NCI-H748 treated with DMSO at 0.1 percent for 48 hours (cell line): ENCODE measurements around the gene STRIP1.

Experiments used
- DNase-seq: peaks from one replicate; lab custom pipeline; 2025; lab: John Stamatoyannopoulos, UW

Gene STRIP1, protein sequence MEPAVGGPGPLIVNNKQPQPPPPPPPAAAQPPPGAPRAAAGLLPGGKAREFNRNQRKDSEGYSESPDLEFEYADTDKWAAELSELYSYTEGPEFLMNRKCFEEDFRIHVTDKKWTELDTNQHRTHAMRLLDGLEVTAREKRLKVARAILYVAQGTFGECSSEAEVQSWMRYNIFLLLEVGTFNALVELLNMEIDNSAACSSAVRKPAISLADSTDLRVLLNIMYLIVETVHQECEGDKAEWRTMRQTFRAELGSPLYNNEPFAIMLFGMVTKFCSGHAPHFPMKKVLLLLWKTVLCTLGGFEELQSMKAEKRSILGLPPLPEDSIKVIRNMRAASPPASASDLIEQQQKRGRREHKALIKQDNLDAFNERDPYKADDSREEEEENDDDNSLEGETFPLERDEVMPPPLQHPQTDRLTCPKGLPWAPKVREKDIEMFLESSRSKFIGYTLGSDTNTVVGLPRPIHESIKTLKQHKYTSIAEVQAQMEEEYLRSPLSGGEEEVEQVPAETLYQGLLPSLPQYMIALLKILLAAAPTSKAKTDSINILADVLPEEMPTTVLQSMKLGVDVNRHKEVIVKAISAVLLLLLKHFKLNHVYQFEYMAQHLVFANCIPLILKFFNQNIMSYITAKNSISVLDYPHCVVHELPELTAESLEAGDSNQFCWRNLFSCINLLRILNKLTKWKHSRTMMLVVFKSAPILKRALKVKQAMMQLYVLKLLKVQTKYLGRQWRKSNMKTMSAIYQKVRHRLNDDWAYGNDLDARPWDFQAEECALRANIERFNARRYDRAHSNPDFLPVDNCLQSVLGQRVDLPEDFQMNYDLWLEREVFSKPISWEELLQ

DNA sequence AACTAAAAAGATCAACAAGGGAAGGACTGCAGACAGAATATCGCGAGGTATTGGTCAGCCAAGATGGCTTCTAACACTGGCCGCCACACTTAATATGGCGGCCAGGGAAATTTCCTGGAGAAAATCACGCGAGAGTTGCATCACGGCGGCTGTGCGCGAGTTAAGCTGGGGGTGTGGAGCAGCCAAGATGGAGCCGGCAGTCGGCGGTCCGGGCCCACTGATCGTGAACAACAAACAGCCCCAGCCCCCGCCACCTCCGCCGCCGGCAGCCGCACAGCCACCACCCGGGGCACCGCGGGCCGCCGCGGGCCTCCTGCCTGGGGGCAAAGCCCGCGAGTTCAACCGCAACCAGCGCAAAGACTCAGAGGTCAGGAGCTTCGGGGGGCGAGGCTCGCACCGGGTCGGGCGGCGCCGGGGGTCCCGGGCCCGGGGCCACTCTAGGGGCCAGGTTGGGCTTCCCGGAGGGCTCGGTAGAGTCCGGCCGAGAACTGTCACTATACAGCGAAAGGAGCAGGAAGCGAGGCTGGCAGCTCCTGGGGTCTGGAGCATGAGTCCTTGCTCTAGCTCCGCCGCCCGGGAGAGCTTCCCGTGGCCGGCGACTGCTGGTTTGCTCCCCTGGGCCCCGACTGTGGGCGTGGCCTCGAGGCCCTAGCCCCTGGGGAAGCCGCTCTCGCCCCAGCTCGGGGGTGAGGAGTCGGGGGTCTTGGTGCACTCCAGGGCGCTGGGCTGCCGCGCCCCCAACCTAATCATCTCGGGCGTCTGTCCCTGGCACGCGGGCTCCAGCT, at the start of gene STRIP1:
Gene STRIP1, plus strand, starts transcription at position 174 of the 785 bp plus-strand sequence. Its CDS starts 14 bp downstream, at position 188.
- peak; percentile 89 for DNase-seq

DNA sequence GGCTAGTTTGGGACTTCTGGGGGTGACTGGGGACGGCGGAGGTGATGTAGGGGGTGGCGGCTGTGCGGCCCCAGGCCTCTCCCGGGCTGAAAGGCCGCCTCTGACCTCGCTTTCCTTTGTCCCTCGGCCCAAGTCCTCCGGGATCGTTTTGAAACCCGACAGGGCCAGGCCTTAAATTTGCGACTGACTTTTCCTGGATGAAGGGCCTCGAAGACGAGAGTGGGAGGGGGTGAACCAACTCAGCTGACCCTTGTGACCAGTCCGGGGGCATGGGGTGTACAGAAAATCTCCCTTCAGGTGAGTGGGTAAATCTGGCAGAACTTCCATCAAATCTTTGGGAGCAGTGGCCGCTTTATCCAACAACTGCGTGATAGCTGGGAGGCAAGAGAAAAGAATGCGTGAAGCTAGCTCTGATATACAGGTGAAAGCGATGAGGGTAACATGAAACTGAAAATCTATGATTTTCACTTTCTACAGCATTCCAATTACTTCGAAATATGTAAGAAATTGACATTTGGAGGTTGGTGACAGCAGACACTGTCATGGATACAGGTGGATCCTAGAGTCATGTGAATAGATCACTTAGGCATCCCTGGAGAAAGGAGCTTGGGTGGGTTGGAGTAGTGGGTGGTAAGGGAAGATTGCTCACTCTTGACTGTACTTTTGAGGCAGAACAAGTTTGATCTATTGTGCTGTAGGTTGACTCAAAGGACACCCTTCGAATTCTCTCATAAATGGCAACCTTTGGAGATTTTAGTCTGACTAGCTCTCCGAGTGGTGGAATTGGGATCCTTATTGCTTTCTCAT, 49.0 kb upstream of the STRIP1 start:
- DNase-seq = no peak

DNA sequence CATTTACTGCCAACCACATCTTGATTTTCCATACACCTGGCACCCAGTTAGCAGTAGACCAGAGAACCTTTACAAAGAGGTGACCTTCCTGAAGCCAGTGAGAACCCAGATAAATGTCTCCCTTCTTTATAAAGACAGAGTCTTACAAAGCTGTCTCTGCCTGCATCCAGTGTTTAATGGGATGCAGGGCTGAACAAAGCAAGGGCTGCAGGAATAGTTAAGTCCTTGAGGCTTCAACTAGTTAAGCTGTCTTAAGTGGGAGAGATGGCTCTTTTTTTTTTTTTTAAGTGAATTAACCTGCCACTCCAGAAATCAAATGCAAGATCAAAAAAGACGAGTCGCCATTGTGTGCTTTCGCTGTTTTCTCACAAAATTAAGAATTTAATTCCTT, 48.4 kb upstream of the STRIP1 start:
- DNase-seq = no peak

DNA sequence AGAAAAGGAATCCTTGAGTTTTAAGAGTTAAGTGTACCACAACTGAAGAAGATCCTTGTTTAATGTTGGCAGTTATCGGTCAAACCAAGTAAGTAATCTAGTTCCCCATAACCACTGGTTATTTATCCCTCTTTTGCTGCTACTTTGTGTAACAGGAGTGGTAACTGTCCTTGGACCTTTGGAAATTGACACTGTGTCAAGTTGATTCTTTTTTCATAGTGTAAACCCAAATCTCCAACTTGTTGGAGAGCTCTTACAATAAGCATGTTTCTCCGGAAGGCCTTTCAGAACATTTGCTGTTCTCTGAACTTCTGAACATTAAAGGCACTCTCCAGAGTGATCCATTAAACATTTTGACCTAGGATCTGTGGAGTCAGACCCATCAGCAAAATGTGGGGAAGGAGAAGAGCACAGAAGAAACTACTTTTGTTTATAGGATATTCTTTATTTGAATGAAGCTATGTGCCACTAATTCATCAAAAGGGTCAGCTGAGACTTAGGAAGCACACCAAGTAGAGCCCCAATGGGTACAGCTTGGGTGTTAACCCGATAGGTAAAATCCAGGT, 46.0 kb upstream of the STRIP1 start:
- DNase-seq = no peak

DNA sequence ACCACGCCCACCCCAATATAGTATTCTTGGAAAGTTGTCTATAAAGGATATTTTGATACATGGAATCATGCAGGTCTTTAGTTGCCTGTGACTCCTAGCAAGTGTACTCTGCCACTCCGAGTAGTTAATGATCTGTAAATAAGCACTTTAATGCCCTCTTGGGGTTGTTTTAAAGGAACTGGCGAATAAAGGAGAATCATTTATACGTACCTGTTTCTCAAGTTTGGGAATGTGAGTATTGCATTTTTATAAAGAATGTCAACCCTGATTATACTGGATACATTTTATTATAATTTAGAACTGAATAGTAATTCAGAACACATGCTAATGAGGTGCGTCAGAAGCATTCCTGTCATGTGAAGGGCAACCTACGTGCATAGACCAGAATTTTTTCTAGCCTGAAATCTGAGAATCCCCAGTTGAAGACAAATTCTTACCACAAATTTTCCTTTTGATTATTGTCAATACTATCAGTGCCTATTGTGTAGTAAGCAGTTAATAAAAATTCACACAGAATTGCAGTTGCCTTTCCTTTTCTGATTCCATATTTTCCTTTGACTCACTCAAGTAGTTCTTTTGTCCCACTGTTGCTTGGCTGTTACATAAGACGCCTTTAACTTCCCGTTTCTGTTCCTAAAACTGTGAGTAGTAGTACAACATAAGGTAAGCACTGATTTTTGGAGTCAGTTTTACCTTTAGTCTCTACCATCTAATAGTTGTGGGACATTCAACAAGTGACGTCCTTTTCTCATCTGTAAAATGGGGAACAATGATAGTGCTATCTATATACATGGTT, 44.7 kb upstream of the STRIP1 start:
- DNase-seq = no peak

DNA sequence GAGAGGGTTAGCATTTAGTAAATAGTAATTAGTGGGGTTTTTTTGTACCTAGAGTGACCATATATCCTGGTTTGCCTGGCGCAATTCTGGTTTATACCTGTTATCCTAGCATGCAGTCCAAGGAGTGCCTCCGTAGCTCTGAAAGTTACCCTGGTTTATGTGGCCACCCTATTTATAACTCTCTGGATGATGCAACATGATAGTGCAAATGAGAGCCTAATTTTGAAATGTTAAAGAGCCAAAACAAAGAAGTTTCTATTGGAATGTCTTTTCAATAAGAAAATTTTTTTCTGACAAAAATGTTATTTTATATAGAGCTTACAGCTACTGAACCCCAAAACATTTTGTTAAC, 44.1 kb upstream of the STRIP1 start:
- no peak for DNase-seq

DNA sequence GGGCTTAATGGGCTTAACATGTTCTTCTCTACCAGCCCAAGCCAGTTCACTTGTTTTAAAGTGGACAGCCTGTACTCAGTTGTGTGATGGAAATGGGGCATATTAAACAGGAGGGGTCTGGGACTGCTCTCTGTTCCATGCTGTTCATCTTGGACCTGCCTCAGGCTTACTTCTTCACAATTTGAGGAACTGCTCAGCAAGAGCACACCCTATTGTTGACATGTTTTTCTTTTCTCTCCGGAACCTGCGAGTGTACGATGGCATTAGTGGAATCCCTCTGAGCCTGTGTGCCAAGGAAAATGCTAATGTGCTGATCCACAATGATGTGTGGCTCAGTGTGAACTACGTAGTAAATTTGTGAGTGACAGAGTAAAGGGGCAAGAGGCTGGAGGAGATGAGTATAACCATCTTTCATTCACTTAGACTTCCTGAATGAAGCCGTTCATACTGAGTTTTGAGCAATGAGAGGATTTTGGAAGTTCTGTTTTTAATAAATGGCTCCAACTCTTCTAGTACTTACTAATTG, 43.0 kb upstream of the STRIP1 start:
- DNase-seq = no peak

DNA sequence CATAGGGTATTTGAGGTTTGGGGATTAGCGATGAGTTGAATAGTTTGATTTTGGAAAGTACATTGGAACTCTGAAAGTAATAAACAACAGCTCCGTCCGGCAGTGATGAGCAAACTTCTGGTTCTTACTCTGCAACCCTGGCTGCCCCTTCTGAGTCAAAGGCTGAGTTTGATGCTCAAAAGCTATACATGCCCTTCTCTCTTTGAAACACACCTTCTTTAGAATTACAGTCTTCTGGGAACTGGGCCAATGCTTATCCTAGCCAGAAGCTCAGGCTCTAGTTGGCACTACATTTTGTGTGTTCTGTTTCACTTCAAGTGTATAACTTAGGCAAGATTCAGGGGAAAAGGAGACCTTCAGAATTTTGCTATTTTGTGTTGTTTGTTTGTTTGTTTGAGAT, 40.5 kb upstream of the STRIP1 start:
- DNase-seq = no peak

DNA sequence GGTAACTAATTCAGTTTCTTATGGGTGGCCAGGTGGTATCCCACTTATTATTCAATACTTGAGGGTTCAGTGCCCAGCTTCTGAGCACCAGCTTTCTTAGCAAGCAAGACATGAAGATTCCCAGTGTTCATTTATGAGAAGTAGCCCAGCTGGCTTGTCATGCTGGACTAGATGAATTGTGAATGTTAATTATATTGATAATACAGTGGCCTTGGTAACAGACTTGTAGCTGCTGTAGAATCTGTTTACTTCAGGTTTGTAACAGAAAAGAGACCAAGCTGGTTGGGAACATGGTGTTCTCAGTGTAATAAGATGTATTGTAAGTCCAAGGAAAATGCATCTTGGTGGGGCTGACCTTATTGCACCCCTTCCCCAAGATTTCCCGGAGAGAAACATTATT, 39.8 kb upstream of the STRIP1 start:
- DNase-seq = no peak

DNA sequence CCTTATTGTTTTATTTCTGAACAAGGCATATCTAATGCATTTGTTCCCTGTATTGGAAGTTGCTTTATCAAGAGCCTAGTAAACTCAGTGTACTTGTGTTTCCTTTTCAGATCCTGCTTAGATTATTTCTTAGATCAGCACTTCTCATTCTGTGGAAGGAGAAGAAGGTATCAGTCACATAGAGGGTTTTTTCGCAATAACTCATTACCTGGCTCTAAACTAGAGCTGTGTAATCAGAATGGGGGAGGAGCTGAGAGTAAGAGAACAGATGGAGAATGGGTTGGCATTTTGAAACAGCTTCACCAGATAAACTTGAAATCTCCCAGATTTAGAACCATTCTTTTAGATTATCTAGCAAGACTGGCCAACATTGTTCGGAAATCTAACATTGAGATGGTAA, 38.9 kb upstream of the STRIP1 start:
- DNase-seq = no peak

DNA sequence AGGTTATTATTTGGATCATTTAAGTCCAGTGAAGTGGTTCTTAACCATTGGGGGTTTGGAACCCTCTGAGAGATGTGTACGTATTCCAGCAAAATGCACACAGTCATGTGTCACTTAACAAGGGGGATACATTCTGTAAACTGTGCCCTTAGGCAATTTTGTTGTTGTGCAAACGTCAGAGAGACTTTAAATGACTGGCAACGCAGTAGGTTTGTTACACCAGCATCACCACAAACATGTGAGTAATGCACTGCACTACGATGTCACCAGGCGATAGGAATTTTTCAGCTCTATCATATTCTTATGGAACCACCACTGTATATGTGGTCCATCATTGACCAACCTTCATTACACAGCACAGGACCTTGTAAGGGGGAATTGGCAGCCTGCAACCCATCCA, 37.9 kb upstream of the STRIP1 start:
- DNase-seq = no peak

DNA sequence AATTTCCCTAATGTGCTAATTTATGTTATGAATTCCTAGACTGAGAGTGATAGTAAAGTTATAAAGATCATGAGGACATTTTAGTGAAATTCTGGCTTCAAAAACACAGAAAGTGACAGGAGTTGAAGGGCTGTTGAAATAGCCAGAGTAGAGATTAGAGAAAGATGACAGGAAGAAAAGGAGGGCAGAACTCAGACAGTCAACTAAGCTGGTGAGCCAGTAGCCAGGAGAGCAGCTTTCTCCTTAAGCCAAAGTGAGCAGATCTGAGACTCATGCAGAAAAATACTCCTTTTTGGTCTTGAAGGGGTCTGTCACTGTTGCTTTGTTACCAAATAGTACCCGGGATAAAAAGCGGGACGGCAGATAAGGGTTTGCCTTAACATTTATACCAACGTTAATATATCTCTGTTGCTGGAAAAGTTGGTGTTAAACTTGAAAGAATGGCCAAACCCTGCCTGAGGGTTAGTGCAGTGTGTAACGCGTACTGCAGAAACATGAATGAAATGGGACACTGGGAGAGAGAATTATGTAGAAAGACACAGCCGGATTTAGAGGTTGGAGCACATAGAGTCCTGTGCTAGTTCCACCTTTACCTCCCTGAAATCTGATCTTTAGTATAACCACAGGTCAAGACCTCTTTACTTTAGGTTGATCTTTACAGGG, 37.1 kb upstream of the STRIP1 start:
- no peak for DNase-seq

DNA sequence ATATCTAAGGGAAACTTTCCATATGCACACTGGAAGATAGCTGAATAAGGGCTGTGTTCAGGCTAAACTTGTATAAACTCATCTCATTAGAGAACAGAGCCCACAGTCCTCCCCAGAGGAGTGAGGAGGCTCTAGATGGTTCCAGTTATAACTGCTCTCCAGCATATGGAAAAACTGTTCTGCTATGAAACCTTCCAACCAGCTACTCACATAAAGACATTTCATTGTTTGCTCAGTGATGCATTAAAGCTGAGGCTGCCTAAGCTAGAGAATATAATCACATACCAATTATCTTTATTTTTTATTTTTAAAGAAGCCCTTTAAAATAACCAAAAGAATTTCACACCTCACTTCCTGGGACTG, 36.6 kb upstream of the STRIP1 start:
- no peak for DNase-seq

DNA sequence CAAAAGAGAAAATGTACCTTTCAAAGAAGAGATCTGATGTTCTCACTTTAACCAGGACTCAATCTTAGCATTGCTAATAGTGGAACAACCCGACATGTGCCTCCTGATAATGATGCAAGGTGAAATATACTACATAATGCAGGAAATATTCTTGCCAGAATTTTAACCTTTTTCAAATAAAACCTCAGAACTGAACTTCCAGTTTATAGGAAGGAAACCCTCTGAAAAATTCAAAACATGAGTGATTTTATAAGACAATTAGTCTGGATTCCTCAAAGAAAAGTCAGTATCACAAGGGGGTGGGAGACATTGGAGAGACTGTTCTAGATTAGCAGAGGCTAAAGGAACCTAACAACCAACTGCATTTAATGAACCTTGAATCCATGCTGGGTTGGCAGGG, 31.7 kb upstream of the STRIP1 start:
- DNase-seq = no peak

DNA sequence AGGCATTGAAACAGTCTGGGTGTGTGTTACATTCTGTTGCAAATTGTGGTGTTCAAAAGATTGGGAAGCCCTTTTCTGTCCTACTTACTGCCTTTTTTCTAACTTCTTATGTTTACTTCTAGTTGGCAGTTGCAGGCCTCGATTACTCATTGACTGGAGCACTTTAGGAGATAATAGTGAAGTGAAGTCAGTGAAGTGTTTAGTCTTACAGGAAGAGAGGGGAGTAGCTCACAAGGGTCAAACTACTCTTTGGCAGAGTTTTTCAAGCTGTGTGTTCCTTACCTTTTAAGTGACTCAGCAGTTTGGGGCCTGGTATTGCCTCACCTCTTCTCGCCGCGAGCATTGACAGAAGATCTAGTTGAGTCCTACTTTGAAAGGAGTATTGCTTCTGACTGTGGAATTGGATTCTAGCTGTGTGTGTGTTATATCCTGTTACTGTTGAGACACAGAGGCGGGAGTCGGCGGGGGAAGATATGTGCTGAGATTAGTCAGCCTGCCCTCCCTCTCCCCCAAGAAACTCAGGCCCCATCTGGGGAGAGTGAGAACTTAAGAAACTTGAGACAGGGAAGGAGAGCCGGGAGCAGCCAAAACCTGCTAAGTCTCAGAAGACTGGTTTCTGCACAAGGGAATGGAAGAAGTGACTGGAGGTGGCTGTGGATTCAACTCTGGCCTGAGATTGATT, 30.5 kb upstream of the STRIP1 start:
- no peak for DNase-seq

DNA sequence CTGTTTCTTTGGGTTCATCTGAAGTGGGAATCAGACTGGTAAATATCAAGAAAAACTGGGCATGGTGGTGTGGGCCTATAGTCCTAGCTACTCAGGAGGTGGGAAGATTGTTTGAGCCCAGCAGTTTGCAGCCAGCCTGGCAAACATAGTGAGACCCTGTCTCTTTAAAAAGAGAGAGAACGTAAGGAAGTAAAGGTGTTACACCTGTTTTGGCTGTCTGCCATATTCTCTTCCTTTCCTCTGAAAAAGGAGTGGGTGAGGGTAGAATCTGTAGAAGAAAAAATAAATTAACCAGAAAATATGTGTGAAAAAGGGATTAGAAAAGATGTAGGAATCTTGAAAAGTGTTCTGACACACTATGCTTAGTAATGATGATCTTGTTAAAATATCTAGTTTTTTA, 29.8 kb upstream of the STRIP1 start:
- no peak for DNase-seq

DNA sequence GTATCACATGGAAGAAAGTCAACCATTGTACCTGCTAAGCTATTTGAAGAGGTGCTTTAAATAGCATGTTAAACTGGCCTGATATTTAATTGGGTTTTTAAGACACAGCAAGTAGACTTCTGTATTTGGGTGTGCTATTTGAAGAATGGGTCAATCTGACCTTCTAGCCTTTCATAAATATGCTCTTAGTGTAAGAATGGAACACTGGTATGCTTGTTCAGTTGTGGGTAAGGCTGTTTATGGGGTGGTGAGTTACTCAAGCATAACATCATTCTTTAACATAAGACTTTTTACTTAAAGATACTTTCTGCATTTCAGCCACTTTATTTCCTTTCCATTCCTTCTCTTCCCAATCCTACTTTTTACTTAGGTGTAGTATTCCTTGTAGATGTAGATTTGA, 28.5 kb upstream of the STRIP1 start:
- DNase-seq = no peak

DNA sequence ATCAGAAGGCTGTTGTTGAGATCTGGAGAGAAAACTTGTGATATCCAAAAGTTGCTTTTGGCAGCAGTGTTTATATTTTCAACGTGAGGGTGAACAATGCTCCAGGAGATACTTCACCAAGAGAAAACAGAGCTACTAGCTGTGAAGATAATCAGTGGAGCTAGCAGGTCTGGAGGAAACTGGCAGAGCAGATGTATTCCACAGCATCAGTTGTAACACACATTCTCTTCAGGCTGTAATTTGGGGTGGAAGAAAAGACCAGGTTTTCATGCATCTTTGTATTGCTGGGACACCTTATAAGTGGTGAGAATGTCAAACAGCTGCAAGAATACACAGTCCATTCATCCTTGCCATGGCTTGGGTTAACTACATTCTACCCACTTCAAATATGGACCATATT, 27.9 kb upstream of the STRIP1 start:
- DNase-seq = no peak
